ENCODE results near the gene NAGS.
A peak's percentile ranks its signal among the peaks of the same experiment; 100 is the strongest.
"Not testable (repeated sequence)": the region's sequence is repeated elsewhere in the genome, so short reads cannot be mapped to it uniquely, and the experiment has no call there.

Gene NAGS, protein sequence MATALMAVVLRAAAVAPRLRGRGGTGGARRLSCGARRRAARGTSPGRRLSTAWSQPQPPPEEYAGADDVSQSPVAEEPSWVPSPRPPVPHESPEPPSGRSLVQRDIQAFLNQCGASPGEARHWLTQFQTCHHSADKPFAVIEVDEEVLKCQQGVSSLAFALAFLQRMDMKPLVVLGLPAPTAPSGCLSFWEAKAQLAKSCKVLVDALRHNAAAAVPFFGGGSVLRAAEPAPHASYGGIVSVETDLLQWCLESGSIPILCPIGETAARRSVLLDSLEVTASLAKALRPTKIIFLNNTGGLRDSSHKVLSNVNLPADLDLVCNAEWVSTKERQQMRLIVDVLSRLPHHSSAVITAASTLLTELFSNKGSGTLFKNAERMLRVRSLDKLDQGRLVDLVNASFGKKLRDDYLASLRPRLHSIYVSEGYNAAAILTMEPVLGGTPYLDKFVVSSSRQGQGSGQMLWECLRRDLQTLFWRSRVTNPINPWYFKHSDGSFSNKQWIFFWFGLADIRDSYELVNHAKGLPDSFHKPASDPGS

DNA sequence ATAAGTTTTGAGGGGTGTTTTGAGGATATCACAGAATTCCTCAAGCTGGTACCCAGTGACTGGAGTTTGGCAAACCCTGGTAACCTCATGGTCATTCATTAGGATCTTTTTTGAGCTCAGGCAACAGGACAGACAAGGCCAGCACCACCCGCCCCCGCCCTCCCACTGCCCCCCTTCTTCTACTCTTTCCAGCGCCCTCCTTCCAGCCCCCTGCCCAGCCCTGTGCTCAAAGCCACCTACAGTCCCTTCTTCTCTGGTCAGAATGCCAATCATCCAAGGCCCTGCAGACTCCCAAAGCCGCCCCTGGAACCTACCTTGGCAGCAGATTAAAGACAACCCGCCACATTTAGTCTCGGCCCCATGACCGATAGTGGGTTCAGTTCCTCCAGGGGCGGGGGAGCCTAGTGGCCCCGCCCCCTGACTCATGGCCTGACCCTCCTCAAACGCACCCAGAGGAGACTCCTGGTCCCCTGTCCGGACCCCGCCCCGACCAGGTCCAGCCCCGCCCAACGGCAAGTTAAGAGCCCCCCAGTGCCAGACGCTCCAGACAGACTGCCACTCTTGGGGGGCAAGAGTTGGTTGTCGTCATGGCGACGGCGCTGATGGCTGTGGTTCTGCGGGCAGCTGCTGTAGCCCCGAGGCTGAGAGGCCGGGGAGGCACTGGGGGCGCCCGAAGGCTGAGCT is at the start of gene NAGS:
Gene NAGS, plus strand, starts transcription at position 546 of the 684 bp plus-strand sequence. Its CDS starts 42 bp downstream, at position 588.
- H3K4me3 ChIP-seq (ENCODE audit: low read depth, low read length), result peak within 1 kb of the TSS; percentile 47

GRCh38 chr17:43956222-43956621 is 48.2 kb upstream of the NAGS start:
- no peak overlapping the region for H3K4me3 ChIP-seq (ENCODE audit: low read depth, low read length)

- no peak overlapping the region for H3K4me3 ChIP-seq (ENCODE audit: low read depth, low read length)
Observed at GRCh38 chr17:43958748-43959352, 45.6 kb upstream of the NAGS start.

DNA sequence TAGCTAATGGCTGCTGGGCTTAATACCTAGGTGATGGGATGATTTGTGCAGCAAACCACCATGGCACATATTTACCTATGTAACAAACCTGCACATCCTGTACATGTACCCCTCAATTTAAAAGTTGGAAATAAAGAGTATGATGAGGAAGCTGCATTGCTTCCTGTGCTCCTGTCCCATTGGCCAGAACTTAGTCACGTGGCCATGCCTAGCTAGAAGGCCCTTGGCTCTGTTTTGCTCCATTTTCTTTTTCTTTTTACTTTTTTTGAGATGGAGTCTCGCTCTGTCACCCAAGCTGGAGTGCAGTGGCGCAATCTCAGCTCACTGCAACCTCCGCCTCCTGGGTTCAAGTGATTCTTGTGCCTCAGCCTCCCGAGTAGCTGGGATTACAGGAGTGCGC is 43.1 kb upstream of the NAGS start:
- H3K4me3 ChIP-seq (ENCODE audit: low read depth, low read length), result not testable (repeated sequence)

DNA sequence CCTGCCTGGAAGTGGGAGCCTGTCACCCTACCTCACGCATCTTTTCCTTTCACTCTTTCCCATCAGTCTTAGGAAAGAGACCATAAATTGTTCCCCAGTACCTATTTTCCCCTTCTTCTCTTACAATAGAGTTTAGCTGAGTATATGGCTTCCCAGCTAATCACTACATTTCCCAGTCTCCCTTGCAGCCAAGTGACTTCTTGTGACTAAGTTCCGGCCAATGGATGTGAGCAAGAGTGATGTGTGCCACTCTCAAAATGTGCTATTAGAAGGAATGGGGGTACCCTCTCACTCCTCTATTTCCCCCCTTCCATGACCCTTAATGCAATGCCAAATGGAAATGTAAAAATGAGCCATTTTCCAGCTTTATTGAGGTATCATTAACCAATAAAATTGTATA is 42.5 kb upstream of the NAGS start:
- no peak overlapping the region for H3K4me3 ChIP-seq (ENCODE audit: low read depth, low read length)

DNA sequence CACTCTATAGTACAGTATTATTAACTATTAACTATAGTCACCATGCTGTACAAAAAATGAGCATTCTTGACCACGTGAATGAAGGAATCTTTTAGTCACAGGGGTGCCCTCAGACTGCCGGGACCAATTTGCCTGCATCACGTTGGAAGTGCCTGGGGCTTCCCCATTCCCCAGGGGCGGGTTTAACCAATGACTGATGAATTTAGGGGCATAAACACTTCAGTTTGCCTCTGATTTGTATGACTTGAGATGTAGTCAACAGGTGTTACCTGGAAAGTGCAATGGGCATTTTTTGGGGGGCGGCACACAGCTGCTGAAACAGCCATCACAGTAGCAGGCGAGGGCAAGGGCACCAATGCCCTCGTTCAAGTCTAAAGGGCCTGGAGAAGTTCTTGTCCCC is 41.9 kb upstream of the NAGS start:
- H3K4me3 ChIP-seq (ENCODE audit: low read depth, low read length), result no peak overlapping the region

DNA sequence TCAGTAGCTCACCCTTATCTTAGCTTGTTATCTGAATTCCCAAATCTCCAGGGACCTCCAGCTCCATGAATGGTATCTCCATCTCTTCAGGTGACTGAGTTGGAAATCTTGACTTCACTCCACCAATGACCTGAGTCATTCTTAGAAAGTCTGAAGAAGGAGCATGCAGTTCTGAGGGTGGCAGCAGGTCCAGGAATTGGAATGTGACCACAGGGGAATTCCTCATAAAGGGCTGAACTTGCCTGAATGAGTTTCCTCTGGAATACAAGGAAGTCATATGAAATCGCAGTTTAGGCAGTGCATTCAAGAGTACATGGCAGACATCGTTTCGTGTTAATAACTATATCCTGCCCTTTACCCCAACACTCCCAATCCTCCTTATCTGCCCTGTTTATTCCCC is 38.1 kb upstream of the NAGS start:
- H3K4me3 ChIP-seq (ENCODE audit: low read depth, low read length), result no peak overlapping the region

GRCh38 chr17:43967251-43967875 is 37.1 kb upstream of the NAGS start:
- no peak overlapping the region for H3K4me3 ChIP-seq (ENCODE audit: low read depth, low read length)

DNA sequence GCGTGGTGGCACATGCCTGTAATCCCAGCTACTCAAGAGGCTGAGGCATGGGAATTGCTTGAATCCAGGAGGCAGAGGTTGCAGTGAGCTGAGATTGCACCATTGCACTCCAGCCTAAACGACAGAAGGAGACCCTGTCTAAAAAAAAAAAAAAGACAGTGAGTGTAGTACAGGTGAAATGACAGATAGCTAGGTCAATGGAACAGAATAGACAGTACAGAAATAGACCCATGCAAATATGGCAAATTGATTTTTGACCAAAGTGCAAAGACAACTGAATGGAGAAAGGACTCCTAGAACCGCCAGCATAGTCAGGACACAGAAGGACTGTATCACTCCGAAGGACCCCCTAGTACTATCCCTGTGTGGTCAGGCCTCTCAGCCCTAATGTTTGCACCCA is 34.1 kb upstream of the NAGS start:
- no peak overlapping the region for H3K4me3 ChIP-seq (ENCODE audit: low read depth, low read length)

GRCh38 chr17:43971436-43971835 is 33.0 kb upstream of the NAGS start:
- H3K4me3 ChIP-seq (ENCODE audit: low read depth, low read length), result not testable (repeated sequence)

DNA sequence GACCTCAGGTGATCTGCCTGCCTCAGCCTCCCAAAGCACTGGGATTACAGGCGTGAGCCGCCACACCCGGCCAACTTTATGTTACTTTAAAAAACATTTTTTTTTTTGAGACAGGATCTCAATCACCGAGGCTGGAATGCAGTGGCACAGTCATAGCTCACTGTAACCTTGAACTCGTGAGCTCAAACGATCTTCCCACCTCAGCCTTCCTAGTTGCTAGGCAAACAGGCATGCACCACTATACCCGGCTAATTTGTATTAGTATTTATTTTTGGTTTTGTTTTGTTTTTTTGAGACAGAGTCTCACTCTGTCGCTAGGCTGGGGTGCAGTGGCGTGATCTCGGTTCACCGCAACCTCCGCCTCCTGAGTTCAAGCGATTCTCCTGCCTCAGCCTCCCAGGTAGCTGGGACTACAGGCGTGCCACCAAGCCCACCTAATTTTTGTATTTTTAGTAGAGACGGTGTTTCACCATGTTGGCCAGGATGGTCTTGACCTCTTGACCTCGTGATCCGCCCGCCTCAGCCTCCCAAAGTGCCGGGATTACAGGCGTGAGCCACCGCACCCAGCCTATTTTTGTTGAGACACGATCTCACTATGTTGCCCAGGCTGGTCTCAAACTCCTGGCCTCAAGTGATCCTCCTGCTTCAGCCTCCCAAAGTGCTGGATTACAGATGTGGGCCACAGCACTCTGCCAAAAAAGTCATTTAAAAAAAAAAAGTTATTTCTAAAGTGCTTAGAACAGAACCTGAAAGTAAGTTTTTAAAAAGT is 31.8 kb upstream of the NAGS start:
- H3K4me3 ChIP-seq (ENCODE audit: low read depth, low read length), result not testable (repeated sequence)

- no peak overlapping the region for H3K4me3 ChIP-seq (ENCODE audit: low read depth, low read length)
Observed at GRCh38 chr17:43974382-43975266, 29.8 kb upstream of the NAGS start.

GRCh38 chr17:43975898-43976297 is 28.5 kb upstream of the NAGS start:
- no peak overlapping the region for H3K4me3 ChIP-seq (ENCODE audit: low read depth, low read length)

DNA sequence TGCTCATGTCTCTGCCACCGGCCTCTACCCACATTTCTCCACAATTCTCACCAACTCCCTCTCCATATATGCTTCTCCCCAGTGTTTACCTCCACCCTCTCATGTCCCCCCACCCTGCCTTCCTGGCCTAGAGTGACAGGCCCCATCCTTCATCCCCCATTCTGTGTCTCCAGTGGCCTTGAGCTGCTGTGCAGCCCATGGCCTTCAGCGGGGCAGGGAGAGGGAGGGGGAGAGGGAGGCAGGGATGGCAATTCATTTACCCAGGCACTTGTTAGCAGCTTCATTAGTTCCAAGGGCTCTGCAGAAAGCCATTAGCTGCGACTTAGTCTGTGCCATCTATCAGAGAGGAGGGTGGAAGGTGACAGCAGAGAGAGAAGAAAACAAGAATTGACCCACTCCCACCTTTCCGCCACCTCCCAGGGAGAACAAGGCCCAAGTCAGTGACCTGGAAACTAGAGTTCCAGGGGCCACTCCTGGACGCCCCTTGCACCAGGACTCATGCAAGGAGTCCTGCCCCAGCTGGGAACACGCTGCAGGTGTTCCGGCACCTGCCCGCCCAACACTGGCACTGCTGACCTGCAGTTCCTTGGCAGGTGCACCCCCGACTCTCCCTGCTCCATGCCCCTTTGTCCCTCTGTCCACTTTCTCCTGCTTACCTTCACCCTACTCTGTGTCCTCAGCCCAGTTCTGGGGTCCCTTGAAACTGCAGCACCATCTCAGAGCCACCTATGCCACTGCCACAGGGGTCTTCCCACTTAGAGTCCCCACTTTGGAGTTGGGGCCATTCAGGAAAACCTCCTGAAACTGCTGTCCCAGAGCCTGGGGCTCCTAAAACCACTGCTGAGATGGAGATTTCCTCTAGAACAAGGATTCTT is 27.2 kb upstream of the NAGS start:
- H3K4me3 ChIP-seq (ENCODE audit: low read depth, low read length), result no peak overlapping the region

DNA sequence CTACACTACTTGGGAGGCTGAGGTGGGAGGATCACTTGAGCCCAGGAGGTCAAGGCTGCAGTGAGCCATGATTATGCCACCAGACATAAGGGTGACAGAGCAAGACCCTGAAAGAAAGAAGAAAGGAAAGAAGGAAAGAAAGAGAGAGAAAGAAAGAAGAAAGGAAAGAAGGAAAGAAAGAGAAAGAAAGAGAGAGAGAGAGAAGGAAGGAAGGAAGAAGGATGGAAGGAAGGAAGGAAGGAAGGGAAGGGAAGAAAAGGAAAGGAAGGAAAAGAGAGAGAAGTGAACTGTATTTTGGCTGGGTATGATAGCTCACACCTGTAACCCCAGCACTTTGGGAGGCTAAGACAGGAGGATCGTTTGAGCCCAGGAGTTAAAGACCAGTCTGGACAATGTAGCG is 26.3 kb upstream of the NAGS start:
- no peak overlapping the region for H3K4me3 ChIP-seq (ENCODE audit: low read depth, low read length)

DNA sequence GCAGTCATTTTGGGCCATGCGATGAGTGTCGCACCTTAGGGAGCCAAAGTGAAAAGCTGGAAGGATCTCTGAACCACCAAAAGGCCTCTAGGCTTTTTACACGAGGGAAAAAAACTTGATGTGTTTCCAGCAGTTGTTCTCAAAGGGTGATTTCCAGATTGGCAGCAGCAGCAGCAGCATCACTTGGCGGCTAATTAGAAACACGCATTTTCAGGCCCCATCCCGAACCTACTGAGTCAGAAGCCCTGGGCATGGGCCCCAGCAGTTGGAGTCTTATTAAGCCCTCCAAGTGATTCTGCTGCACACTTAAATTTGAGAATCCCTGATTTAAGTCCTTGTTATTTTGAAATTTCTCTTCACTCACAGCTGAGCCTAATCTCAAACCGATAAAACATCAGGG is 25.4 kb upstream of the NAGS start:
- no peak overlapping the region for H3K4me3 ChIP-seq (ENCODE audit: low read depth, low read length)

- no peak overlapping the region for H3K4me3 ChIP-seq (ENCODE audit: low read depth, low read length)
Observed at GRCh38 chr17:43979671-43980070, 24.8 kb upstream of the NAGS start.

GRCh38 chr17:43982171-43982570 is 22.3 kb upstream of the NAGS start:
- no peak overlapping the region for H3K4me3 ChIP-seq (ENCODE audit: low read depth, low read length)

DNA sequence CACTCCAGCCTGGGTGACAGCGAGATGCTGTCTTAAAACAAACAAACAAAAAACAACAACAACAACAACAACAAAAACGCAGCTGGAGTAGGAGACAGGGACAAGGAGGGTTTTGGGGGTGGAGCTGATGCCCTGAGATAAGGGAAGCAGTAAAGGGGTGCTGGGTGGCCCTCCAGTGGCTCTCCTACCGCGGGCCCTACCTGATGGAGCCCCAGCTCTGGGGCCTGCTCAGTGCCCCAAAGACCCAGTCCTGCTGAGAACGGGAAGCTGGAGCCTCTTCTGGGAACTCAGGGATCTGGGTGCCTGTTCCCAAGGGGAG is 21.3 kb upstream of the NAGS start:
- peak overlapping the region; percentile 69 for H3K4me3 ChIP-seq (ENCODE audit: low read depth, low read length)
